Measurements from ENCODE around the gene HES3.

Gene HES3

DNA sequence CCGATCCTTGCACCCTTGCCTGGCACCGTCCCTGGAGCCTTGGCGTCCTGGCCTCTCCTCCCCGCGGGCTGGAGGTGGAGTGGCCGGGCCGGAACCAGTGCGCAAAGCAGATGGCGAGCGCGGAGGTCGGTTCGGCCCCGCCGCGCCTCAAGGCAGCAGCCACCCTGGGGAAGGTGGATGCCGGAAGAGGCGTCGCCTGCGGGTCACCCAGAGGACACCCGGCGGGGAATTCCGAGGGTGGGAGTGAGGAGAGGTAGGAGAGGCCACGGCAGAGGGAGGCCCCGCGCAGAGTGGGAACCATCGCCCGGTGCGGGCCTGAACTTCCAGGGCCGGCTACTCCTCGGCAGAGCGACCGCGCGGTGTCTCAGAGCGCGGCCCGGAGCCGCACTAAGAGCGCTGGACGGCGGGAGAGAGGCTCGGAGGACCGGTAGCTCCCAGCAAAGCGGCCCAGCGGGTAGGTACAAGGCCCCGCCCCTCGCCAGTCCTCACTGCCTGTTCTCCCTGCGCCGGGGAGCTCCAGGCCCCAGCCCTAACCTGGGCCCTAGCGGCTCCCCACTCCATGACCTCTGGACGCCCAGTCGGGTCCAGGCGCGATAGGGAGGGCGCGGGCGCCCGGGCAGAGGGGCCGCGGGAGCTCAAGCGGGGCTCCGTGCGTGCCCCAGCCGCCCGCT, 38.0 kb upstream of the HES3 start, which contains the start of gene RNF207:
TSS of gene RNF207 (plus strand) at position 271 of the 671 bp plus-strand sequence. CDS start 417 bp downstream, outside the sequence.
- peak within 1 kb of the TSS; percentile 53 to 55 for H3K4me3 ChIP-seq (replicated peaks in 1 of 2; ENCODE audit: low read depth in 2 of 2, low read length in 2 of 2)
- TF ChIP-seq, protein P1, sequence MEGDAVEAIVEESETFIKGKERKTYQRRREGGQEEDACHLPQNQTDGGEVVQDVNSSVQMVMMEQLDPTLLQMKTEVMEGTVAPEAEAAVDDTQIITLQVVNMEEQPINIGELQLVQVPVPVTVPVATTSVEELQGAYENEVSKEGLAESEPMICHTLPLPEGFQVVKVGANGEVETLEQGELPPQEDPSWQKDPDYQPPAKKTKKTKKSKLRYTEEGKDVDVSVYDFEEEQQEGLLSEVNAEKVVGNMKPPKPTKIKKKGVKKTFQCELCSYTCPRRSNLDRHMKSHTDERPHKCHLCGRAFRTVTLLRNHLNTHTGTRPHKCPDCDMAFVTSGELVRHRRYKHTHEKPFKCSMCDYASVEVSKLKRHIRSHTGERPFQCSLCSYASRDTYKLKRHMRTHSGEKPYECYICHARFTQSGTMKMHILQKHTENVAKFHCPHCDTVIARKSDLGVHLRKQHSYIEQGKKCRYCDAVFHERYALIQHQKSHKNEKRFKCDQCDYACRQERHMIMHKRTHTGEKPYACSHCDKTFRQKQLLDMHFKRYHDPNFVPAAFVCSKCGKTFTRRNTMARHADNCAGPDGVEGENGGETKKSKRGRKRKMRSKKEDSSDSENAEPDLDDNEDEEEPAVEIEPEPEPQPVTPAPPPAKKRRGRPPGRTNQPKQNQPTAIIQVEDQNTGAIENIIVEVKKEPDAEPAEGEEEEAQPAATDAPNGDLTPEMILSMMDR (IDR thresholded peaks at IDR 0.05; ENCODE audit: low read depth, low read length) = no peak
- DNase-seq (ENCODE audit: low read depth in 2 of 2) = peak; percentile 67 to 71

DNA sequence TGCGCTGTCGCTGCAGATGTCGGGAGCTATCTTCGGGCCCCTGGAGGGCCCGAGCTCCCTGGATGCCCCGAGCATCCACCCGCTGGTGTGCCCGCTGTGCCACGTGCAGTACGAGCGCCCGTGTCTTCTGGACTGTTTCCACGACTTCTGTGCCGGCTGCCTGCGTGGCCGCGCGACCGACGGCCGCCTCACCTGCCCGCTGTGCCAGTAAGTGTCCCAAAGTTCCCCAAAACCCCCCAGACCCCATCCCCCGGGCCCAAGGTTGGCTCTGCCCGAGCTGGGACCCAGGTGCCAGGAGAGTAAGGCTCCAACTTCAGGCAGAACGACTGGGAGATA, 37.5 kb upstream of the HES3 start:
- TF ChIP-seq, protein P1 (IDR thresholded peaks at IDR 0.05; ENCODE audit: low read depth, low read length) = no peak
- DNase-seq (ENCODE audit: low read depth in 2 of 2) = no peak
- peak overlapping the region; percentile 53 to 55 for H3K4me3 ChIP-seq (replicated peaks in 1 of 2; ENCODE audit: low read depth in 2 of 2, low read length in 2 of 2)

DNA sequence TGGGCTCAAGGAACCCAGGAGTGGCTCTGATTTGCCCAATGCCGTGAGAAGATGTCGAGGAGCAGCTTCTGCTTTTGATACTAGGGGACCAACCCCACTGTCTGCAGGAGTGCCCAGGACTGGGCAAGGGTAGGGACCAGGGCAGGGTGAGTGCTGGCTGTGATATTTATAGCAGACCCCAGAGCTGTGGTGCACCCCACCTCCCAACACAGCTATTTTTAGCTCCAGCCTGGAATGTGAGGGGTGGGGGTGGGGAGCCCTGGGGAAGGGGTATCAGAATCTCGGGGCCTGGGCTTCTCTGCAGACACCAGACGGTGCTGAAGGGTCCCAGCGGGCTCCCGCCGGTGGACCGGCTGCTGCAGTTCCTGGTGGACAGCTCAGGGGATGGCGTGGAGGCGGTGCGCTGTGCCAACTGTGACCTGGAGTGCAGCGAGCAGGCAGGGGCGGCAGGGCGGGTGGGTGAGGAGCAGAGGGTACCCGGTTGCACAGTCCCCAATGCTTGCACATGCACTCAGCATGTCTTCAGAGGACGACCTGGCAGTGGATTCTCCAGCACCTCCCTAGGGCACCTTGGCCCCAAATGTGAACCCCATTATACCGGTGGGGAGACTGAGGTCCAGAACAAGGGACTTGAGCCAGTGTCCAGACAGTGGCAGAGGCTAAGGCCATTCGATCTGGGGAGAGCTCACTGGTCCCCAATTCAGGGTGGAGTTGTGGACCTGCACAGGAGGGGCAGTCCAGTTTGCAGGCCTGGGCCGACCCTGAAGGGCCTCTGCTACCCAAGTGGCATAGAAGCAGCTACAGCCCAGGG, 36.7 kb upstream of the HES3 start:
- H3K4me3 ChIP-seq (replicated peaks in 1 of 2; ENCODE audit: low read depth in 2 of 2, low read length in 2 of 2) = peak overlapping the region in 1 of 2 donors; percentile 53
- TF ChIP-seq, protein P1 (IDR thresholded peaks at IDR 0.05; ENCODE audit: low read depth, low read length) = no peak
- DNase-seq (ENCODE audit: low read depth in 2 of 2) = no peak

DNA sequence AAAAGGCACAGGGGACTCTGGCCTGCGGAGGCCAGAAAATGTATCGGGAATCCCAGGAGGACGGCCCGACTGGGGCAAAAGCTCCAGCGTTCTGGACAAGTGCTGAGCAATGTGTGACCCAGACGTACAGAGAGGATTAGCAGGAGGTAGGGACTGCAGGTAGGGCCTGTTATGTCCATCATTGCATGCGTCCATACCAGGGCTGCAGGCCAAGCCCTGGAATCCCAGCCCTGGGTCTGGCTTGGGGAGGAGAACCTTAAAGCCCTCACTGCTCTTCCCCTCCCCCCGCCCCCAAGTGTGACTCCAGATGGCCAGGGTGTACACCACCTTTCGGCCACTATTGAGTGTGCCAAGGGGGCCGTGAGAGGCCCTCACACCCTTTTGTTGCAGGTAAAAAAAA, 36.1 kb upstream of the HES3 start:
- H3K4me3 ChIP-seq (replicated peaks in 1 of 2; ENCODE audit: low read depth in 2 of 2, low read length in 2 of 2) = no peak overlapping the region
- no peak for DNase-seq (ENCODE audit: low read depth in 2 of 2)
- TF ChIP-seq, protein P1 (IDR thresholded peaks at IDR 0.05; ENCODE audit: low read depth, low read length) = no peak

DNA sequence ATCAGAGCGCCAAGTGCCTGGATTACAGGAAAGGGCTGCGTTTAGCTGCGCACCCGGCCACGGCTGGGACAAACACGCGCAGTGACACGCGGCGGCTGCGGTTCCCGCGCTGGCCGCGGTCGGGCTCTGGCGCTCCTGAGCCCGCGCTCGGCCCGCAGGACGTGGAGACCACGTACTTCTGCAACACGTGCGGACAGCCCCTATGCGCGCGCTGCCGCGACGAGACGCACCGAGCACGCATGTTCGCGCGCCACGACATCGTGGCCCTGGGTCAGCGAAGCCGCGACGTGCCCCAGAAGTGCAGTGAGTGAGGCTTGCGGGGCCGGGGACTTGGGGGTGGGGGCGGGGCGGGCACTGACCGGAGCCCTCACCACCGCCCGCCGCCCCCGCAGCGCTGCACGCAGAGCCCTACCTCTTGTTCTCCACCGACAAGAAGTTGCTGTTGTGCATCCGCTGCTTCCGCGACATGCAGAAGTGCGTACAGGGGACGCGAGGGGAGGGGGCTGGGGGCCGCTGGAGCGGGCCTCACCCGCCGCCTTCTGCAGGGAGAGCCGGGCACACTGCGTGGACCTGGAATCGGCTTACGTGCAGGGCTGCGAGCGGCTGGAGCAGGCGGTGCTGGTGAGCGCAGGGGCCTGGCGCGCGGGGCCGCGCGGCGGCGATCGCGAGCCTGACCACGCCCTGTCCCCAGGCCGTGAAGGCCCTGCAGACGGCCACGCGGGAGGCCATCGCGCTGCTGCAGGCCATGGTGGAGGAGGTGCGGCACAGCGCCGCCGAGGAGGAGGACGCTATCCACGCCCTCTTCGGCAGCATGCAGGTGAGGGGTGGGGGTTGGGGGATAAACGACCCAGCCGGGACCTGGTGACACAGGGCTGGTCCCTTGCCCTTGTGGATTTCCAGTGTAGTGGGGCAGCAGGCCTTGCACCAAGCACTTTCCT, 35.0 kb upstream of the HES3 start:
- H3K4me3 ChIP-seq (replicated peaks in 1 of 2; ENCODE audit: low read depth in 2 of 2, low read length in 2 of 2) = peak overlapping the region; percentile 30 to 47
- peak; percentile 54 to 55 for DNase-seq (ENCODE audit: low read depth in 2 of 2)
- TF ChIP-seq, protein P1 (IDR thresholded peaks at IDR 0.05; ENCODE audit: low read depth, low read length) = peak; percentile 32

Data from cardiac fibroblast (primary cell).